Medulla oblongata (tissue), 1 donor: ENCODE results near the gene SMARCA2.

ENCODE experiments used
- DNase-seq: peaks from one replicate; pipeline ENCODE4 v3.0.0-alpha.2; 2015; ENCODE audit errors: extremely low spot score

Gene SMARCA2

GRCh38 chr9:2210201-2210600 is 195.1 kb downstream of the SMARCA2 start:
- no peak for DNase-seq

GRCh38 chr9:2213830-2214468 is 198.8 kb downstream of the SMARCA2 start:
- DNase-seq, result no peak

- DNase-seq, result no peak
Measured at GRCh38 chr9:2214707-2215106, 199.6 kb downstream of the SMARCA2 start.

GRCh38 chr9:2215921-2216441 is 200.8 kb downstream of the SMARCA2 start:
- DNase-seq, result no peak

- DNase-seq, result no peak
Measured at GRCh38 chr9:2216591-2216990, 201.4 kb downstream of the SMARCA2 start.

- no peak for DNase-seq
Measured at GRCh38 chr9:2217540-2217939, 202.4 kb downstream of the SMARCA2 start.

- no peak for DNase-seq
Measured at GRCh38 chr9:2220036-2220435, 204.9 kb downstream of the SMARCA2 start.

GRCh38 chr9:2227144-2227867 is 212.2 kb downstream of the SMARCA2 start:
- DNase-seq, result no peak

GRCh38 chr9:2228132-2228531 is 213.0 kb downstream of the SMARCA2 start:
- DNase-seq, result peak; percentile 58

- no peak for DNase-seq
Measured at GRCh38 chr9:2228641-2229040, 213.5 kb downstream of the SMARCA2 start.

- DNase-seq, result peak; percentile 61
Measured at GRCh38 chr9:2229109-2229721, 214.1 kb downstream of the SMARCA2 start.

- DNase-seq, result no peak
Measured at GRCh38 chr9:2230362-2230761, 215.2 kb downstream of the SMARCA2 start.

GRCh38 chr9:2231101-2231500 is 216.0 kb downstream of the SMARCA2 start:
- DNase-seq, result no peak

- no peak for DNase-seq
Measured at GRCh38 chr9:2231829-2232228, 216.7 kb downstream of the SMARCA2 start.

GRCh38 chr9:2233274-2233673 is 218.1 kb downstream of the SMARCA2 start:
- DNase-seq, result no peak

GRCh38 chr9:2234371-2234893 is 219.3 kb downstream of the SMARCA2 start:
- DNase-seq, result peak; percentile 20

GRCh38 chr9:2235623-2236022 is 220.5 kb downstream of the SMARCA2 start:
- DNase-seq, result no peak

GRCh38 chr9:2236850-2237249 is 221.7 kb downstream of the SMARCA2 start:
- no peak for DNase-seq

- DNase-seq, result peak; percentile 72
Measured at GRCh38 chr9:2241461-2241835, 226.3 kb downstream of the SMARCA2 start.

- DNase-seq, result peak; percentile 85
Measured at GRCh38 chr9:2241836-2242741, 226.9 kb downstream of the SMARCA2 start.

GRCh38 chr9:2242831-2243330 is 227.7 kb downstream of the SMARCA2 start:
- no peak for DNase-seq
